IMR-90 (cell line): ENCODE measurements around the gene SPHK1. TPM values are rescaled to one million over a fixed set of nuclear protein-coding genes. Genes with fewer than 3 reads are reported as not detected.

Experiments used
- ATAC-seq: fragments of 200-7000 bp; cut with Tn5 transposase; 2 replicates; pipeline ENCODE4 v1.9.1; 2020; ENCODE audit warnings: low read depth, mild to moderate bottlenecking, moderate library complexity
- BruUV-seq: library from RNA; stranded (reverse); fragments of 400-500 nt; replicated peaks from 2 replicates; lab custom pipeline; 2021; lab: Mats Ljungman, UMichigan
- CTCF ChIA-PET: fragments of 300-600 bp; formaldehyde crosslinking; extraction: SDS; loops from one replicate; lab custom pipeline; 2021; ENCODE audit warnings: antibody characterized with exemption; lab: Yijun Ruan, JAX
- POLR2A ChIA-PET: fragments of 300-600 bp; sonication (Branson Sonifier 250); formaldehyde crosslinking; loops from one replicate; lab custom pipeline; 2022; ENCODE audit warnings: antibody characterized with exemption; ENCODE audit not compliant: unreplicated experiment; lab: Charles Lee
- DNase-seq: peaks from one replicate; pipeline ENCODE4 v3.0.0; 2013
- H2AFZ ChIP-seq: replicated peaks from 2 replicates; pipeline ENCODE3; 2013; ENCODE audit warnings: low read length, mild to moderate bottlenecking; ENCODE audit not compliant: poor library complexity
- H2AK5ac ChIP-seq: 2 replicates; pipeline ENCODE4 v1.6.1; 2013; ENCODE audit warnings: low read depth, low read length, inconsistent platforms
- H2AK9ac ChIP-seq: replicated peaks from 2 replicates; pipeline ENCODE3; 2013; ENCODE audit warnings: mild to moderate bottlenecking, low read depth, low read length, moderate library complexity; ENCODE audit not compliant: poor library complexity
- H2BK120ac ChIP-seq: 2 replicates; pipeline ENCODE4 v1.6.1; 2013; ENCODE audit warnings: low read depth, low read length, inconsistent platforms
- H2BK15ac ChIP-seq: 3 replicates; pipeline ENCODE4 v1.6.1; 2013; ENCODE audit warnings: low read depth, low read length, inconsistent platforms
- H2BK20ac ChIP-seq: 2 replicates; pipeline ENCODE4 v1.6.1; 2013; ENCODE audit warnings: low read depth, mild to moderate bottlenecking, inconsistent platforms, low read length, moderate library complexity
- H2BK5ac ChIP-seq: 2 replicates; pipeline ENCODE4 v1.6.1; 2013; ENCODE audit warnings: mild to moderate bottlenecking, low read depth, low read length, inconsistent platforms; ENCODE audit not compliant: poor library complexity, severe bottlenecking
- H3K14ac ChIP-seq: replicated peaks from 2 replicates; pipeline ENCODE4 v1.6.1; 2013; ENCODE audit warnings: low read depth, low read length, inconsistent platforms
- H3K18ac ChIP-seq: 2 replicates; pipeline ENCODE4 v1.6.1; 2013; ENCODE audit warnings: low read depth, low read length, control low read depth
- H3K23ac ChIP-seq: 2 replicates; pipeline ENCODE4 v1.6.1; 2013; ENCODE audit warnings: low read depth, low read length, inconsistent platforms
- H3K27ac ChIP-seq: 2 replicates; pipeline ENCODE4 v1.5.1; 2013; ENCODE audit warnings: mild to moderate bottlenecking, control low read depth, low read length; ENCODE audit not compliant: insufficient read depth
- H3K27me3 ChIP-seq: 2 replicates; pipeline ENCODE4 v1.6.1; 2013; ENCODE audit warnings: low read length; ENCODE audit not compliant: control insufficient read depth, insufficient read depth
- H3K36me3 ChIP-seq: 2 replicates; pipeline ENCODE4 v1.6.1; 2013; ENCODE audit warnings: low read length, mixed read lengths; ENCODE audit not compliant: control insufficient read depth, insufficient read depth
- H3K4ac ChIP-seq: 2 replicates; pipeline ENCODE4 v1.6.1; 2013; ENCODE audit warnings: low read depth, low read length, inconsistent platforms
- H3K4me1 ChIP-seq: 2 replicates; pipeline ENCODE4 v1.6.1; 2013; ENCODE audit warnings: low read length, mixed read lengths; ENCODE audit not compliant: control insufficient read depth, insufficient read depth
- H3K4me2 ChIP-seq: 2 replicates; pipeline ENCODE4 v1.6.1; 2013; ENCODE audit warnings: low read depth, mild to moderate bottlenecking, control low read depth, low read length, moderate library complexity
- H3K4me3 ChIP-seq: 2 replicates; pipeline ENCODE4 v1.5.1; 2013; ENCODE audit warnings: low read depth, mild to moderate bottlenecking, control low read depth, low read length, moderate library complexity; ENCODE audit not compliant: insufficient read depth
- H3K56ac ChIP-seq: 2 replicates; pipeline ENCODE4 v1.6.1; 2013; ENCODE audit warnings: low read length, inconsistent platforms; ENCODE audit not compliant: insufficient read depth; ENCODE audit errors: extremely low read depth
- H3K79me1 ChIP-seq, 2 experiments: 2 replicates each; pipeline ENCODE4 v1.6.1; 2013; ENCODE audit warnings: low read length in 2 of 2, inconsistent platforms in 1 of 2, low read depth in 1 of 2
- H3K9ac ChIP-seq: 2 replicates; pipeline ENCODE4 v1.6.1; 2013; ENCODE audit warnings: low read depth, low read length, control low read depth
- H3K9me1 ChIP-seq: 2 replicates; pipeline ENCODE4 v1.6.1; 2013; ENCODE audit warnings: low read length, inconsistent platforms; ENCODE audit not compliant: insufficient read depth
- H3K9me3 ChIP-seq: 2 replicates; pipeline ENCODE4 v1.6.1; 2013; ENCODE audit warnings: low read length; ENCODE audit not compliant: control insufficient read depth, insufficient read depth
- H4K20me1 ChIP-seq: 2 replicates; pipeline ENCODE4 v1.6.1; 2013; ENCODE audit warnings: low read length, inconsistent platforms; ENCODE audit not compliant: insufficient read depth
- H4K5ac ChIP-seq: 2 replicates; pipeline ENCODE4 v1.6.1; 2013; ENCODE audit warnings: mild to moderate bottlenecking, low read depth, low read length, control low read depth
- H4K8ac ChIP-seq, 2 experiments: 2 replicates each; pipeline ENCODE4 v1.6.1; 2013; ENCODE audit warnings: low read depth in 2 of 2, low read length in 2 of 2, control low read depth in 1 of 2, inconsistent platforms in 1 of 2
- H4K91ac ChIP-seq: 2 replicates; pipeline ENCODE4 v1.6.1; 2013; ENCODE audit warnings: low read depth, low read length, inconsistent platforms; ENCODE audit not compliant: insufficient read depth
- BHLHE40 ChIP-seq: fragments of 150-350 bp; IDR thresholded peaks from 2 replicates; pipeline ENCODE4 v1.6.1; 2016; ENCODE audit warnings: mild to moderate bottlenecking, low read depth, low read length
- CEBPB ChIP-seq: IDR thresholded peaks from 2 replicates; pipeline ENCODE4 v1.6.1; 2012; ENCODE audit warnings: low read depth, low read length, improper control_type of control experiment
- CHD1 ChIP-seq: IDR thresholded peaks from 2 replicates; pipeline ENCODE4 v1.6.1; 2012; ENCODE audit warnings: low read depth, low read length, improper control_type of control experiment
- FOS ChIP-seq: fragments of 150-350 bp; IDR thresholded peaks from 2 replicates; pipeline ENCODE4 v1.6.1; 2016; ENCODE audit warnings: low read depth, low read length
- MAFK ChIP-seq: IDR thresholded peaks from 2 replicates; pipeline ENCODE4 v1.6.1; 2012; ENCODE audit warnings: low read depth, low read length, improper control_type of control experiment
- POLR2A ChIP-seq: IDR thresholded peaks from 2 replicates; pipeline ENCODE4 v1.6.1; 2012; ENCODE audit warnings: mild to moderate bottlenecking, low read depth, low read length
- RCOR1 ChIP-seq: IDR thresholded peaks from 2 replicates; pipeline ENCODE4 v1.6.1; 2012; ENCODE audit warnings: mild to moderate bottlenecking, low read length, improper control_type of control experiment; ENCODE audit not compliant: insufficient replicate concordance
- SMC3 ChIP-seq: fragments of 150-350 bp; IDR thresholded peaks from 2 replicates; pipeline ENCODE4 v1.6.1; 2016; ENCODE audit warnings: low read depth, mild to moderate bottlenecking, antibody characterized with exemption, low read length, moderate library complexity
- WGBS, 2 experiments: methylation state at CpG; one replicate each; pipeline versions ENCODE4 v1.1.5 to v1.1.7; 2013; ENCODE audit warnings: missing lambda C conversion rate in 2 of 2; ENCODE audit not compliant: insufficient read length in 1 of 2; ENCODE audit errors: extremely low coverage in 2 of 2; 5-methylcytosine and 5-hydroxymethylcytosine counted together
- dilution Hi-C: fragments of 300-500 bp; cut with HindIII; formaldehyde crosslinking; loops from one replicate; pipeline ENCODE4 v1.14.3; 2018; ENCODE audit warnings: low sequenced_read_pairs; ENCODE audit not compliant: unreplicated experiment
- in situ Hi-C: fragments of 300-500 bp; cut with MboI; formaldehyde crosslinking; loops from 3 replicates; pipeline ENCODE4 v1.14.3; 2019; ENCODE audit warnings: low sequenced_read_pairs, inconsistent platforms, mixed read lengths
- intact Hi-C: fragments of 100-400 bp; cut with micrococcal nuclease; formaldehyde crosslinking; loops from 2 replicates; pipeline ENCODE4 v1.10.0; 2022
- polyA plus RNA-seq, 3 experiments: library from polyadenylated mRNA; depleted of rRNA; stranded (reverse); fragments of >200 nt; gene quantifications; 2 replicates each; pipeline ENCODE4 v1.2.3, GENCODE V29; 2012; ENCODE audit warnings: low replicate concordance in 1 of 3
- total RNA-seq: library from RNA; depleted of rRNA; stranded (reverse); fragments of >200 nt; gene quantifications from 2 replicates; pipeline ENCODE4 v1.2.3, GENCODE V29; 2012
- TF ChIP-seq, protein P1 (sequence below): conservative IDR thresholded peaks from 2 replicates; pipeline ENCODE4 v1.5.1; 2012; ENCODE audit warnings: mild to moderate bottlenecking, low read depth, low read length, improper control_type of control experiment

Gene SPHK1
- total and polyA plus RNA-seq, 2 of the 4 experiments (the other 2 are of a cell fraction) = 44.4 to 82.7 TPM

DNA sequence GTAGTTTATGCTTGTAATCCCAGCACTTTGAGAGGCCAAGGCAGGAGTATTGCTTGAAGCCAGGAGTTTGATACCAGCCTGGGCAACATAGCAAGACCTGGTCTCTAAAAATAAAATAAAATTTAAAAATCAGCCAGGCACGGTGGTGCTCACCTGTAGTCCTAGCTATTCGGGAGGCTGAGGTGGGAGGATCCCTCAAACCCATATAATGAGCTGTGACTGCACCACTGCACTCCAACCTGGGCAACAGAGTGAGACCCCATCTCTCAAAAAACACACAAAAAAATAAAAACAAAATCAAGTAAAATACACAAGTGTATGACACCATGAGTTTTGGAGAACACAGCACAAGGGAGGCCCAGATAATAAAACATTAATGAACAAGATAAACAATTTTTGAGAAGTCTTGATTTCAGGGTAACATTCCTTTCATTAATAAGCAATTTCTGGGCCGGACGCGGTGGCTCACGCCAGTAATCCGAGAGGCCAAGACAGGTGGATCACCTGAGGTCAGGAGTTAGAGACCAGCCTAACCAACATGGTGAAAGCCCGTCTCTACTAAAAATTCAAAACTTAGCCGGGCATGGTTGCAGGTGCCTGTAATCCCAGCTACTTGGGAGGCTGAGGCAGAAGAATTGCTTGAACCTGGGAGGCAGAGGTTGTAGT is 48.6 kb upstream of the SPHK1 start:
- H4K5ac ChIP-seq = no peak overlapping the region
- peaks cover 11% of the 10 kb centered on the region for H3K4me1 ChIP-seq
- peaks cover 7% of the 10 kb centered on the region for H3K36me3 ChIP-seq
- DNase-seq (no peak), ATAC-seq (no peak)
- H3K9me1 ChIP-seq = peaks cover 17% of the 10 kb centered on the region
- no peak overlapping the region for H2AFZ ChIP-seq
- H3K23ac ChIP-seq = no peak overlapping the region
- H3K9me3 ChIP-seq = no peaks in the 10 kb centered on the region
- H3K14ac ChIP-seq = no peak overlapping the region
- WGBS, 2 experiments = 100% methylated on average over 7 of the region's 9 CpGs; no CpG with 5 or more reads in 1 of the 2 experiments
- no peak overlapping the region for H3K27ac ChIP-seq
- H3K27me3 ChIP-seq = no peaks in the 10 kb centered on the region
- peaks cover 20% of the 10 kb centered on the region for H4K20me1 ChIP-seq
- no peak for TF ChIP-seq POLR2A
- TF ChIP-seq, protein P1, sequence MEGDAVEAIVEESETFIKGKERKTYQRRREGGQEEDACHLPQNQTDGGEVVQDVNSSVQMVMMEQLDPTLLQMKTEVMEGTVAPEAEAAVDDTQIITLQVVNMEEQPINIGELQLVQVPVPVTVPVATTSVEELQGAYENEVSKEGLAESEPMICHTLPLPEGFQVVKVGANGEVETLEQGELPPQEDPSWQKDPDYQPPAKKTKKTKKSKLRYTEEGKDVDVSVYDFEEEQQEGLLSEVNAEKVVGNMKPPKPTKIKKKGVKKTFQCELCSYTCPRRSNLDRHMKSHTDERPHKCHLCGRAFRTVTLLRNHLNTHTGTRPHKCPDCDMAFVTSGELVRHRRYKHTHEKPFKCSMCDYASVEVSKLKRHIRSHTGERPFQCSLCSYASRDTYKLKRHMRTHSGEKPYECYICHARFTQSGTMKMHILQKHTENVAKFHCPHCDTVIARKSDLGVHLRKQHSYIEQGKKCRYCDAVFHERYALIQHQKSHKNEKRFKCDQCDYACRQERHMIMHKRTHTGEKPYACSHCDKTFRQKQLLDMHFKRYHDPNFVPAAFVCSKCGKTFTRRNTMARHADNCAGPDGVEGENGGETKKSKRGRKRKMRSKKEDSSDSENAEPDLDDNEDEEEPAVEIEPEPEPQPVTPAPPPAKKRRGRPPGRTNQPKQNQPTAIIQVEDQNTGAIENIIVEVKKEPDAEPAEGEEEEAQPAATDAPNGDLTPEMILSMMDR = no peak
- no peak for TF ChIP-seq MAFK
- TF ChIP-seq CEBPB = no peak
- TF ChIP-seq FOS = no peak
- no peak for TF ChIP-seq RCOR1
- TF ChIP-seq CHD1 = no peak
- TF ChIP-seq BHLHE40 = no peak
- TF ChIP-seq SMC3 = no peak
- in situ Hi-C loops = no loop called here
- H2BK15ac ChIP-seq = no peak overlapping the region
- H3K4me3 ChIP-seq = no peak overlapping the region
- H3K4me2 ChIP-seq = no peak overlapping the region
- peaks cover 29 to 48% of the 10 kb centered on the region in 2 experiments for H3K79me1 ChIP-seq
- BruUV-seq = no TSS peak
- H4K91ac ChIP-seq = no peak overlapping the region
- no peak overlapping the region for H3K56ac ChIP-seq
- H2AK9ac ChIP-seq = no peak overlapping the region
- H2BK120ac ChIP-seq = no peak overlapping the region
- no peak overlapping the region for H2BK20ac ChIP-seq
- no peak overlapping the region for H2BK5ac ChIP-seq
- H4K8ac ChIP-seq = no peak overlapping the region
- dilution Hi-C loops = no loop called here
- no peak overlapping the region for H3K18ac ChIP-seq
- ChIA-PET CTCF (interaction anchor here (0.6 kb wide), 1 partner anchor 34 kb away, joined by 3 read pairs; no protein-coding TSS in a partner anchor), POLR2A (no interaction called here)
- H3K9ac ChIP-seq = no peak overlapping the region
- intact Hi-C loops = no loop called here
- no peak overlapping the region; the same call in 1 of the 2 replicates for H2AK5ac ChIP-seq
- H3K4ac ChIP-seq = no peak overlapping the region
